GM21528 (cell line): ENCODE measurements around the gene RXRA.

Source experiments
- ATAC-seq: cut with Tn5 transposase; IDR thresholded peaks from one replicate; pipeline ENCODE4 v1.9.1; 2021; ENCODE audit warnings: mild to moderate bottlenecking, moderate library complexity; ENCODE audit not compliant: unreplicated experiment, low FRiP score

RXRA gene

GRCh38 chr9:134321531-134321930 lies 4.7 kb upstream of the RXRA start:
- no peak for ATAC-seq

- no peak for ATAC-seq
These were observed 4.1 kb upstream of the RXRA start for GRCh38 chr9:134321946-134322741.

GRCh38 chr9:134322781-134323241 lies 3.4 kb upstream of the RXRA start:
- ATAC-seq, result no peak

- ATAC-seq, result no peak
These were observed 2.4 kb upstream of the RXRA start for GRCh38 chr9:134323741-134324358.

GRCh38 chr9:134324359-134325095 lies 1.7 kb upstream of the RXRA start:
- no peak for ATAC-seq

GRCh38 chr9:134325096-134325812 lies 1.0 kb upstream of the RXRA start:
- ATAC-seq, result no peak

GRCh38 chr9:134326724-134327601 lies 708 bp downstream of the RXRA start:
- no peak for ATAC-seq

- ATAC-seq, result no peak
These were observed 1.5 kb downstream of the RXRA start for GRCh38 chr9:134327671-134328231.

GRCh38 chr9:134328341-134328840 lies 2.1 kb downstream of the RXRA start:
- no peak for ATAC-seq

GRCh38 chr9:134328841-134329575 lies 2.8 kb downstream of the RXRA start:
- no peak for ATAC-seq

- no peak for ATAC-seq
These were observed 3.3 kb downstream of the RXRA start for GRCh38 chr9:134329576-134329855.

GRCh38 chr9:134329886-134330285 lies 3.6 kb downstream of the RXRA start:
- ATAC-seq, result no peak

- no peak for ATAC-seq
These were observed 4.3 kb downstream of the RXRA start for GRCh38 chr9:134330590-134330989.

- ATAC-seq, result no peak
These were observed 5.2 kb downstream of the RXRA start for GRCh38 chr9:134331186-134332025.

GRCh38 chr9:134332266-134332665 lies 6.0 kb downstream of the RXRA start:
- ATAC-seq, result no peak

- no peak for ATAC-seq
These were observed 6.6 kb downstream of the RXRA start for GRCh38 chr9:134332841-134333233.

GRCh38 chr9:134333234-134333873 lies 7.1 kb downstream of the RXRA start:
- ATAC-seq, result no peak
